GM10266 (cell line): Measurements from ENCODE around the gene MFSD8.
"Not testable (repeated sequence)": the region's sequence is repeated elsewhere in the genome, so short reads cannot be mapped to it uniquely, and the experiment has no call there.

Experiments
- DNase-seq: peaks from one replicate; pipeline ENCODE4 v3.0.0; 2012; ENCODE audit errors: extremely low spot score
- TF ChIP-seq, protein P1 (sequence below): IDR thresholded peaks from 2 replicates; pipeline ENCODE4 v1.5.1; 2012; ENCODE audit warnings: mild to moderate bottlenecking, low read depth; ENCODE audit not compliant: control insufficient read depth, insufficient read depth; ENCODE audit errors: missing control alignments

MFSD8 gene

DNA sequence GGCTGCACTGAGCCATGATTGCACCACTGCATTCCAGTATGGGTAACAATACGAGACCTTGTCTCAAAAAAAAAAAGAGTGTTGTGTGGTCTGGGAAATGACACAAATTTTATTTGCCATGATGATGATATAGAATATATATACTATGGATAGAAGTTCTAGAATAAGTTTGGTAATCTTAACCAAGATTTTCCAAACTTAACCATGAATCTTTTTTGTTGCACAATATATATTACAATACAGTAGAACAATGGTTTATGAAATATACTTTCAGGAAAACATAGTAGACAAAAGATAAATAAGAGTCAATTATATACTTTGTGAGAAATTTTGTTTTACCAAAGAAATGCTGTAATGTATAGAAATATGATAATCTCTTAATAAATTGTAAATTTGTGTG, 34.8 kb downstream of the MFSD8 start:
- no peak for DNase-seq
- TF ChIP-seq, protein P1, sequence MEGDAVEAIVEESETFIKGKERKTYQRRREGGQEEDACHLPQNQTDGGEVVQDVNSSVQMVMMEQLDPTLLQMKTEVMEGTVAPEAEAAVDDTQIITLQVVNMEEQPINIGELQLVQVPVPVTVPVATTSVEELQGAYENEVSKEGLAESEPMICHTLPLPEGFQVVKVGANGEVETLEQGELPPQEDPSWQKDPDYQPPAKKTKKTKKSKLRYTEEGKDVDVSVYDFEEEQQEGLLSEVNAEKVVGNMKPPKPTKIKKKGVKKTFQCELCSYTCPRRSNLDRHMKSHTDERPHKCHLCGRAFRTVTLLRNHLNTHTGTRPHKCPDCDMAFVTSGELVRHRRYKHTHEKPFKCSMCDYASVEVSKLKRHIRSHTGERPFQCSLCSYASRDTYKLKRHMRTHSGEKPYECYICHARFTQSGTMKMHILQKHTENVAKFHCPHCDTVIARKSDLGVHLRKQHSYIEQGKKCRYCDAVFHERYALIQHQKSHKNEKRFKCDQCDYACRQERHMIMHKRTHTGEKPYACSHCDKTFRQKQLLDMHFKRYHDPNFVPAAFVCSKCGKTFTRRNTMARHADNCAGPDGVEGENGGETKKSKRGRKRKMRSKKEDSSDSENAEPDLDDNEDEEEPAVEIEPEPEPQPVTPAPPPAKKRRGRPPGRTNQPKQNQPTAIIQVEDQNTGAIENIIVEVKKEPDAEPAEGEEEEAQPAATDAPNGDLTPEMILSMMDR = no peak

DNA sequence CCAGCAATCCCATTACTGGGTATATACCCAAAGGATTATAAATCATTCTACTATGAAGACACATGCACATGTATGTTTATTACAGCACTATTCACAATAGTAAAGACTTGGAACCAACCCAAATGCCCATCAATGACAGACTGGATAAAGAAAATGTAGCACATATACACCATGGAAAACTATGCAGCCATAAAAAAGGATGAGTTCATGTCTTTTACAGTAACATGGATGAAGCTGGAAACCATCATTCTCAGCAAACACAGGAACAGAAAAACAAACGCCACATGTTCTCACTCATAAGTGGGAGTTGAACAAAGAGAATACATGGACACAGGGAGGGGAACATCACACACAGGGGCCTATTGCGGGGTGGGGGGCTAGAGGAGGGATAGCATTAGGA, 39.3 kb downstream of the MFSD8 start:
- not testable (repeated sequence) for DNase-seq

DNA sequence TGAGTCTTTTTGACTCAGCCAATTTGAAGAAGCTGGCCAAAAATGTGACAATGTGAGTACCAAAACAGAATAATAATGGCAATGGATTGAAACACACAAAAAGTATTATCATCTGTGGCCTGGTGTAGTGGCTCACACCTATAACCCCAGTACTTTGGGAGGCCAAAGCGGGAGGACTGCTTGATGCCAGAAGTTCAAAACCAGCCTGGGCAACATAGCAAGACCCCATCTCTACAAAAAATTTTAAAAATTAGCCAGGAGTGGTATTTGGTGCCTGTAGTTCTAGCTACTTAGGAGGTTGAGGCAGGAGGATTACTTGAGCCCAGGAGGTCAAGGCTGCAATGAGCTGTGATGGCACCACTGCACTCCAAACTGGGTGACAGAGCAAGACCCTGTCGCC, 42.7 kb downstream of the MFSD8 start:
- TF ChIP-seq, protein P1 = no peak
- DNase-seq = no peak

DNA sequence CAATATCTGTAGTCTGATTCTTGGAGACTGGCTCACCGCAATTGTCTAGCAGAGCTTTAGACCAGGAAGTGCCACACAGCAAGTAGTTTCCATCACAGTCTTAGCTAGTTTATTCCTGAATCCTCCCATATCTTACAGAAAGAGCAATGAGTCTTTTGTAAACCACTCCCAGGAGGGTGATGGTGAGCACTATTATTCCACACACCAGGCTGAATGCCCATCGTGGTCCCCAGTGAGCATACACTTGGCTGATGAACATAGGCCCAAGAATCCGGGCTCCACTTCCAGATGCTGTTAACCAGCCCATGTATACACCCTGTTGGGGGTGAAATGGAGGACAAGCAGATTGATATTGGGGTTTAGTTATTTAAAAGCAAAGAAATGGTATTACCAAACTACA, 44.5 kb downstream of the MFSD8 start:
- TF ChIP-seq, protein P1 = no peak
- DNase-seq = no peak

DNA sequence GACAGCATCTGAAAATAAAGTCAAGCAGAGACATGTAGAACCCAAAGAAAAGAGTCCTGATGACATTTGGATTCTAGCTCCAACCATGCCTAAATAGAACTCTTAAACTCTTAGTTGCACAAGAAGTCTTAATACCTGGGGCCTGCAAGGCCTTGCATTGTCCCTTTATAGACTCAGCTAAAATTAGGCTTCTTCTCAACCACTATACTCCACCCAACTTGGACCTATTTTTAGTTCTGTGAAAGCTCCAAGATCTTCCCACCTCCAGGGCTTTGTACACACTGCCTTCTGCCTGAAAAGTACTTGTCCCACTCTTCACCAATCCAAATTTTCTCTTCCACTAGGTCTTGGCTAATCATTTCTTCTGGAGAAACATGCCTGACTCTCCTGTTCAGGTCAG, 47.8 kb downstream of the MFSD8 start:
- TF ChIP-seq, protein P1 = no peak
- DNase-seq = no peak

DNA sequence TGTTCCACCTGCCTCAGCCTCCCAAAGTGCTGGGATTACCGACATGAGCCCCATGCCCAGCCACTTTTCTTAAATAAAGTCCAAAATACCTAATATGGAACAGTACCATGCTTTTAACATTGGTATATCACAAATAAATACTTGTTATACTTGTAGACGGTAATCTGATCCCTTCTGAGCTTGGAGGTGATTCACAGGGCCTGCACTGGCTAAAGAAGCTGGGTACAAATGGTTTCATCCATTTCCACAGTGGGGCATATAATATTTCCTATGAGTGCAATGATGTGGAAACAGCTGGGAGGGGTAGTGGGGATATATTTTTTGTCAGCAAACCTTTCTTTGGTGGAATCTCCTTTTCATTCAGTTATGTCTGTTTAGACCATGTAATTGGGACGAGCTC, 48.5 kb downstream of the MFSD8 start:
- no peak for DNase-seq
- TF ChIP-seq, protein P1 = no peak

DNA sequence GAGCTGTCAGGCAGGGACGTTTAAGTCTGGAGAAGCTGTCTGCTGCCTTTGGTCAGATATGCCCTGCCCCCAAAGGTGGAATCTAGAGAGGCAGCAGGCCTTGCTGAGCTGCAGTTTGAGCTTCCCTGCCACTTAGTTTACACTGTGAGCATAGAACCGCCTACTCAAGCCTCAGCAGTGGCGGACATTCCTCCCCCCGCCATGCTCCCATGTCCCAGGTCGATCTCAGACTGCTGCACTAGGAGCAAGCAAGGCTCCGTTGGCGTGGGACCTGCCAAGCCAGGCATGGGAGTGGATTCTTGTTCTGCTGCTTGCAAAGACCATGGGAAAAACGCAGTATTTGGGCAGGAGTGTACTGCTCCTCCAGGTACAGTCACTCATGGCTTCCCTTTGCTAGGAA, 59.9 kb downstream of the MFSD8 start:
- no peak for DNase-seq
- TF ChIP-seq, protein P1 = no peak

DNA sequence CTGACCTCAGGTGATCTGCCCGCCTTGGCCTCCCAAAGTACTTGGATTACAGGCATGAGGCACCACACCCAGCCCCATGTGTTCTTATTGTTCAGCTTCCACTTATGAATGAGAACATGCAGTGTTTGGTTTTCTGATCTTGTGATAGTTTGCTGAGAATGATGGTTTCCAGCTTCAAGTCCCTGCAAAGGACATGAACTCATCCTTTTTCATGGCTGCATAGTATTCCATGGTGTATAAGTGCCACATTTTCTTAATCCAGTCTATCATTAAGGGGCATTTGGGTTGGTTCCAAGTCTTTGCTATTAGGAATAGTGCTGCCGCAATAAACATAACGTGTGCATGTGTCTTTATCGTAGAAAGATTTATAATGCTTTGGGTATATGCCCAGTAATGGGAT, 65.3 kb downstream of the MFSD8 start:
- DNase-seq = not testable (repeated sequence)
